Subcutaneous abdominal adipose tissue (tissue), 5 donors: ENCODE results near the gene HOXA2.

ENCODE experiments used
- H3K27ac ChIP-seq: one replicate; pipeline ENCODE4 v1.7.0; 2013; ENCODE audit warnings: low read depth, mild to moderate bottlenecking, inconsistent platforms, low read length, moderate library complexity
- H3K27me3 ChIP-seq, 5 donors: one replicate each; pipeline ENCODE4 v1.7.0; 2013; ENCODE audit warnings: low read length in 5 of 5, inconsistent platforms in 1 of 5; ENCODE audit not compliant: control insufficient read depth in 5 of 5, insufficient read depth in 4 of 5
- H3K36me3 ChIP-seq, 5 donors: one replicate each; pipeline ENCODE4 v1.7.0; 2013; ENCODE audit warnings: low read length in 5 of 5; ENCODE audit not compliant: control insufficient read depth in 5 of 5, insufficient read depth in 5 of 5
- H3K4me1 ChIP-seq, 5 donors: one replicate each; pipeline ENCODE4 v1.7.0; 2013; ENCODE audit warnings: low read length in 5 of 5, mild to moderate bottlenecking in 3 of 5, moderate library complexity in 1 of 5; ENCODE audit not compliant: control insufficient read depth in 5 of 5, insufficient read depth in 5 of 5
- H3K4me3 ChIP-seq, 5 donors: one replicate each; pipeline ENCODE4 v1.7.0; 2013; ENCODE audit warnings: low read length in 5 of 5, low read depth in 1 of 5
- H3K9ac ChIP-seq, 5 donors: one replicate each; pipeline ENCODE4 v1.7.0; 2013; ENCODE audit warnings: low read length in 5 of 5, mild to moderate bottlenecking in 4 of 5, moderate library complexity in 3 of 5
- H3K9me3 ChIP-seq, 5 donors: one replicate each; pipeline ENCODE4 v1.7.0; 2013; ENCODE audit warnings: low read length in 5 of 5; ENCODE audit not compliant: control insufficient read depth in 5 of 5
- donor health status: healthy.
- donor health status: healthy.
- donor health status: healthy.
- donor health status: healthy.
- donor health status: healthy.

HOXA2 gene

GRCh38 chr7:27117887-27118491, 15.5 kb upstream of the HOXA2 start:
- H3K4me1 ChIP-seq, result peaks cover 4 to 92% (median 61%) of the 10 kb centered on the region in 5 donors
- peaks cover 5 to 15% (median 9%) of the 10 kb centered on the region in 5 donors for H3K36me3 ChIP-seq
- no peaks in the 10 kb centered on the region for H3K9me3 ChIP-seq
- peak overlapping the region in 4 of 5 donors; percentile 25 to 53 (median 46) for H3K4me3 ChIP-seq
- H3K27ac ChIP-seq, result peak overlapping the region; percentile 80
- H3K27me3 ChIP-seq, result no peaks in the 10 kb centered on the region
- H3K9ac ChIP-seq, result peak overlapping the region in 1 of 5 donors; percentile 52

GRCh38 chr7:27116962-27117886, 14.7 kb upstream of the HOXA2 start:
- Histone ChIP-seq H3K36me3 (peaks cover 4 to 8% (median 5%) of the 10 kb centered on the region in 5 donors), H3K27me3 (no peaks in the 10 kb centered on the region), H3K9me3 (no peaks in the 10 kb centered on the region), H3K4me1 (peaks cover 5 to 92% (median 69%) of the 10 kb centered on the region in 5 donors), H3K4me3 (peak overlapping the region in 3 of 5 donors; percentile 25 to 53 (median 47)), H3K27ac (peak overlapping the region; percentile 80), H3K9ac (peak overlapping the region in 1 of 5 donors; percentile 66)

- H3K27ac ChIP-seq, result peak overlapping the region; percentile 80
- H3K4me1 ChIP-seq, result peaks cover 10 to 92% (median 74%) of the 10 kb centered on the region in 5 donors
- H3K9me3 ChIP-seq, result no peaks in the 10 kb centered on the region
- H3K27me3 ChIP-seq, result no peaks in the 10 kb centered on the region
- peaks cover 0 to 3% (median under 1%) of the 10 kb centered on the region in 5 donors for H3K36me3 ChIP-seq
- peak overlapping the region in 3 of 5 donors; percentile 17 to 71 (median 68) for H3K9ac ChIP-seq
- H3K4me3 ChIP-seq, result peak overlapping the region in 4 of 5 donors; percentile 27 to 54 (median 46)
Observed at GRCh38 chr7:27116031-27116961, 13.8 kb upstream of the HOXA2 start.

GRCh38 chr7:27115221-27116026, 12.9 kb upstream of the HOXA2 start:
- Histone ChIP-seq H3K4me3 (peak overlapping the region; percentile 2 to 54 (median 27)), H3K27me3 (no peaks in the 10 kb centered on the region), H3K36me3 (peaks cover 0 to 3% (median 0%) of the 10 kb centered on the region in 5 donors), H3K9me3 (no peaks in the 10 kb centered on the region), H3K9ac (peak overlapping the region in 4 of 5 donors; percentile 8 to 71 (median 62)), H3K27ac (peak overlapping the region; percentile 80), H3K4me1 (peaks cover 10 to 92% (median 74%) of the 10 kb centered on the region in 5 donors)

- Histone ChIP-seq H3K9ac (peak overlapping the region in 2 of 5 donors; percentile 56 to 71), H3K27ac (peak overlapping the region; percentile 80), H3K4me1 (peaks cover 10 to 92% (median 76%) of the 10 kb centered on the region in 5 donors), H3K36me3 (peaks cover 0 to 4% (median 1%) of the 10 kb centered on the region in 5 donors), H3K4me3 (peak overlapping the region in 4 of 5 donors; percentile 22 to 54 (median 39)), H3K27me3 (no peaks in the 10 kb centered on the region), H3K9me3 (no peaks in the 10 kb centered on the region)
Observed at GRCh38 chr7:27114881-27115220, 12.4 kb upstream of the HOXA2 start.

- H3K27ac ChIP-seq, result peak overlapping the region; percentile 85
- peak overlapping the region in 4 of 5 donors; percentile 35 to 50 (median 48) for H3K4me3 ChIP-seq
- H3K27me3 ChIP-seq, result no peaks in the 10 kb centered on the region
- no peaks in the 10 kb centered on the region for H3K9me3 ChIP-seq
- peak overlapping the region; percentile 45 to 73 (median 66) for H3K9ac ChIP-seq
- peaks cover 12 to 90% (median 78%) of the 10 kb centered on the region in 5 donors for H3K4me1 ChIP-seq
- H3K36me3 ChIP-seq, result peaks cover 0 to 6% (median 4%) of the 10 kb centered on the region in 5 donors
Observed at GRCh38 chr7:27113991-27114769, 11.7 kb upstream of the HOXA2 start.

- H3K4me3 ChIP-seq, result peak overlapping the region; percentile 38 to 67 (median 46)
- no peaks in the 10 kb centered on the region for H3K9me3 ChIP-seq
- peak overlapping the region in 3 of 5 donors; percentile 14 to 74 (median 46) for H3K9ac ChIP-seq
- peaks cover 0 to 6% (median 3%) of the 10 kb centered on the region in 5 donors for H3K36me3 ChIP-seq
- peaks cover 16 to 90% (median 79%) of the 10 kb centered on the region in 5 donors for H3K4me1 ChIP-seq
- H3K27ac ChIP-seq, result peak overlapping the region; percentile 94
- H3K27me3 ChIP-seq, result no peaks in the 10 kb centered on the region
Observed at GRCh38 chr7:27112955-27113949, 10.8 kb upstream of the HOXA2 start.
